ENCODE results near the gene BRSK2.

Gene BRSK2

GRCh38 chr11:1398528-1399235 lies 8.9 kb downstream of the BRSK2 start:
- TF ChIP-seq CTCF (IDR thresholded peaks at IDR 0.05) = no peak

- TF ChIP-seq CTCF (IDR thresholded peaks at IDR 0.05) = no peak
These were observed 9.9 kb downstream of the BRSK2 start for GRCh38 chr11:1399386-1400316.

GRCh38 chr11:1400317-1401170 lies 10.8 kb downstream of the BRSK2 start:
- no peak for TF ChIP-seq CTCF (IDR thresholded peaks at IDR 0.05)

- TF ChIP-seq CTCF (IDR thresholded peaks at IDR 0.05) = no peak
These were observed 11.4 kb downstream of the BRSK2 start for GRCh38 chr11:1401171-1401445.

- TF ChIP-seq CTCF (IDR thresholded peaks at IDR 0.05) = no peak
These were observed 12.0 kb downstream of the BRSK2 start for GRCh38 chr11:1401656-1402221.

- TF ChIP-seq CTCF (IDR thresholded peaks at IDR 0.05) = no peak
These were observed 12.8 kb downstream of the BRSK2 start for GRCh38 chr11:1402355-1403077.
